Peyer's patch (tissue), 4 donors: ENCODE data around the gene MUC5AC. TPM values are rescaled to one million over a fixed set of nuclear protein-coding genes. Genes with fewer than 3 reads are reported as not detected.

Experiments
- DNase-seq, 3 donors: peaks; one replicate each; pipeline ENCODE4 v3.0.0-alpha.2; 2017 to 2019
- H3K27ac ChIP-seq, 4 donors: fragments of 200-600 bp; sonication (generic); one replicate each; pipeline ENCODE4 v1.5.1; 2016 to 2019
- H3K27me3 ChIP-seq, 2 donors: fragments of 200-600 bp; sonication (generic); one replicate each; pipeline ENCODE4 v1.5.1; 2019
- H3K36me3 ChIP-seq, 3 donors: fragments of 200-600 bp; sonication (generic); one replicate each; pipeline ENCODE4 v1.5.1; 2016 to 2019
- H3K4me1 ChIP-seq, 4 donors: fragments of 200-600 bp; sonication (generic); one replicate each; pipeline ENCODE4 v1.5.1; 2016 to 2019
- H3K4me3 ChIP-seq, 4 donors: fragments of 200-600 bp; sonication (generic); 1 replicate in 3 of 4; 2 replicates in 1 of 4; pipeline ENCODE4 v1.5.1; 2016 to 2019; ENCODE audit warnings: mild to moderate bottlenecking in 1 of 4
- H3K9me3 ChIP-seq, 4 donors: fragments of 200-600 bp; sonication (generic); one replicate each; pipeline ENCODE4 v1.5.1; 2016 to 2019; ENCODE audit warnings: mild to moderate bottlenecking in 1 of 4
- CTCF ChIP-seq, 6 experiments: fragments of 450-650 bp in 4 of 6; fragments of 200-600 bp in 2 of 6; sonication (generic) in 1 of 6; IDR thresholded peaks; one replicate each; pipeline ENCODE4 v1.5.1; 2017 to 2019; ENCODE audit warnings: antibody characterized with exemption in 6 of 6, mild to moderate bottlenecking in 3 of 6, moderate library complexity in 1 of 6
- POLR2A ChIP-seq, 2 donors: fragments of 450-650 bp; IDR thresholded peaks; one replicate each; pipeline ENCODE4 v1.5.1; 2017; ENCODE audit warnings: antibody characterized with exemption in 2 of 2, mild to moderate bottlenecking in 2 of 2, moderate library complexity in 2 of 2
- total RNA-seq, 4 donors: library from RNA; depleted of rRNA; stranded (reverse); fragments of >200 nt; gene quantifications; one replicate each; pipeline ENCODE4 v1.1.0, GENCODE V29; 2016

Gene MUC5AC
- total RNA-seq, 4 donors from 2014 or later = not detected

GRCh38 chr11:1235306-1235900, 77.7 kb downstream of the MUC5AC start:
- Histone ChIP-seq H3K4me1 (peaks cover 0 to 14% (median 0%) of the 10 kb centered on the region in 4 donors), H3K36me3 (no peaks in the 10 kb centered on the region), H3K4me3 (no peak overlapping the region), H3K27ac (no peak overlapping the region), H3K9me3 (no peaks in the 10 kb centered on the region), H3K27me3 (no peaks in the 10 kb centered on the region)
- DNase-seq = peak in 1 of 3 donors; percentile 28
- no peak for TF ChIP-seq CTCF (IDR thresholded peaks at IDR 0.05)
- TF ChIP-seq POLR2A (IDR thresholded peaks at IDR 0.05) = no peak

- Histone ChIP-seq H3K9me3 (no peaks in the 10 kb centered on the region), H3K36me3 (no peaks in the 10 kb centered on the region), H3K27ac (no peak overlapping the region), H3K4me3 (no peak overlapping the region), H3K4me1 (peaks cover 0 to 14% (median 0%) of the 10 kb centered on the region in 4 donors), H3K27me3 (no peaks in the 10 kb centered on the region)
- no peak for TF ChIP-seq CTCF (IDR thresholded peaks at IDR 0.05)
- no peak for TF ChIP-seq POLR2A (IDR thresholded peaks at IDR 0.05)
- DNase-seq = peak in 1 of 3 donors; percentile 32
Observed at GRCh38 chr11:1235901-1236315, 78.2 kb downstream of the MUC5AC start.

- Histone ChIP-seq H3K4me1 (peaks cover 0 to 14% (median 0%) of the 10 kb centered on the region in 4 donors), H3K27me3 (no peaks in the 10 kb centered on the region), H3K36me3 (no peaks in the 10 kb centered on the region), H3K4me3 (no peak overlapping the region), H3K27ac (no peak overlapping the region), H3K9me3 (no peaks in the 10 kb centered on the region)
- no peak for TF ChIP-seq POLR2A (IDR thresholded peaks at IDR 0.05)
- TF ChIP-seq CTCF (IDR thresholded peaks at IDR 0.05) = no peak
- DNase-seq = peak in 1 of 3 donors; percentile 44
Observed at GRCh38 chr11:1236316-1237127, 78.8 kb downstream of the MUC5AC start.

- no peaks in the 10 kb centered on the region for H3K27me3 ChIP-seq
- no peak overlapping the region for H3K4me3 ChIP-seq
- TF ChIP-seq POLR2A (IDR thresholded peaks at IDR 0.05) (no peak), CTCF (IDR thresholded peaks at IDR 0.05) (no peak)
- DNase-seq = no peak
- no peaks in the 10 kb centered on the region for H3K36me3 ChIP-seq
- peaks cover 0 to 14% (median 0%) of the 10 kb centered on the region in 4 donors for H3K4me1 ChIP-seq
- no peaks in the 10 kb centered on the region for H3K9me3 ChIP-seq
- no peak overlapping the region for H3K27ac ChIP-seq
Observed at GRCh38 chr11:1237128-1237580, 79.4 kb downstream of the MUC5AC start.

GRCh38 chr11:1237851-1238250, 80.1 kb downstream of the MUC5AC start:
- TF ChIP-seq CTCF (IDR thresholded peaks at IDR 0.05) = no peak
- TF ChIP-seq POLR2A (IDR thresholded peaks at IDR 0.05) = no peak
- Histone ChIP-seq H3K27ac (no peak overlapping the region), H3K9me3 (no peaks in the 10 kb centered on the region), H3K4me3 (no peak overlapping the region), H3K36me3 (no peaks in the 10 kb centered on the region), H3K27me3 (no peaks in the 10 kb centered on the region), H3K4me1 (peaks cover 0 to 13% (median 0%) of the 10 kb centered on the region in 4 donors)
- no peak for DNase-seq
